Activated T-cell treated with anti-CD3 and anti-CD28 coated beads, Interleukin-2, amount 50 U/mL, for 1 hour (primary cell): ENCODE results near the gene LZTR1.
A peak's percentile ranks its signal among the peaks of the same experiment; 100 is the strongest.
"Not testable (repeated sequence)": the region's sequence is repeated elsewhere in the genome, so short reads cannot be mapped to it uniquely, and the experiment has no call there.

Experiments
- DNase-seq: peaks from one replicate; pipeline ENCODE4 v3.0.0-alpha.2; 2020

The LZTR1 gene

DNA sequence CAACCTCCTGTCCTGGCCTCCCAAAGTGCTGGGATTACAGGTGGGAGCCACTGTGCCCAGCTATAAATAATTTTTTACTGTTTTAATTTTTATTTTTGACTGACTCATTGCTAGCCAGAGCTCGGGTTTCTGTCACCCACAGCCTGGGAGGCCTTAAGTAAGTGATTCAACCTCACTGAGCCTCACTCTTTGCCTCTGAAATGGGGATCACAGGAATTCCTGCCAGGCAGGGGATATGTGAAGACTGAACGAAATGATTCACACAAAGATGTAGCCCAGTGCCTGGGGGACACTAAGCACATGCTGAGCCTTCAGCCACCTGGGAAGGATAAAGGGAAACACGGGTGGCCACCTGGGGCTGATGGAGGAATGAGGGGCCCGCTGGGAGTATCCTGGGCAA, 59.8 kb downstream of the LZTR1 start:
- DNase-seq: no peak

DNA sequence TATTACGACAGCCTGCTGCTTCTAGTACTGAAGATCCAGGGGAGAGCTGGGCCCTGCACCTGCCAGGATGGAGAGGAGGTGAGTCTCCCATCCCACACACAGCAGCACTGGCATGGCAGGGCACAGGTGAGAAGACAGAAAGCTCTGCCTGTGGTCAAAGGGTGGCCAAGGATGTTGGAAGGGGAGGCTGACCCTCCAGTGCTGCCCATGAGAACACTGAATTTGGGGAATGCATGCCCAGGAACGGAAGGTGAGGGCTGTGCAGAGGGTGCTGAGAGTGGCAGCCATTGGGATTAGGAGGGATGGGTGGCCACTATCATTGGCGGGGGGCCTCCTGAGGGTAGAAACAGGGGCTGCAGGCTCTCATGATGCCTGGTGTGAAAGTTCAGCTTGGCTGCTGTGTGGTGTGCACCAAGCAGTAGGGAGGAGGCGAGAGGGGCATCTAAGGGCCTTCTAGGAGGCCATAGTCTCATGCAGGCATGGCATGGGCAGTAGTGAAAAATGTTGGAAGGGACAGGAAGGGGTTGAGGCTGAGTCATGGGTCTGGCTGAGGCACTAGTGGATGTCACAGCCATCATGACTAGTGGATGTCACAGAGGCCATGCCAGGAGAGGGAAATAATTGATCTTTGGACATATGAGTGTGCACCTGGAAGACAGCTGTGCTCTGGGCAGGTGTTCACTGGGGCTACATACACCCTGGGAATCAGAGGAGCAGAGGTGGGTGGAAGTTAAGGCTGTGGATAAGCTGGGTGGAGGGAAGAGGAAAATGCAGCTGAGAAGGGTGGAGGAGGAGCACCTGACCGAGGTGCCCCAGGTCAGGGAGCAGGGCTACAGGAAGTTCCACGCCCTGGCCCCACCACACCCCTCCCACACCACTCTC, 61.1 kb downstream of the LZTR1 start:
- no peak for DNase-seq

DNA sequence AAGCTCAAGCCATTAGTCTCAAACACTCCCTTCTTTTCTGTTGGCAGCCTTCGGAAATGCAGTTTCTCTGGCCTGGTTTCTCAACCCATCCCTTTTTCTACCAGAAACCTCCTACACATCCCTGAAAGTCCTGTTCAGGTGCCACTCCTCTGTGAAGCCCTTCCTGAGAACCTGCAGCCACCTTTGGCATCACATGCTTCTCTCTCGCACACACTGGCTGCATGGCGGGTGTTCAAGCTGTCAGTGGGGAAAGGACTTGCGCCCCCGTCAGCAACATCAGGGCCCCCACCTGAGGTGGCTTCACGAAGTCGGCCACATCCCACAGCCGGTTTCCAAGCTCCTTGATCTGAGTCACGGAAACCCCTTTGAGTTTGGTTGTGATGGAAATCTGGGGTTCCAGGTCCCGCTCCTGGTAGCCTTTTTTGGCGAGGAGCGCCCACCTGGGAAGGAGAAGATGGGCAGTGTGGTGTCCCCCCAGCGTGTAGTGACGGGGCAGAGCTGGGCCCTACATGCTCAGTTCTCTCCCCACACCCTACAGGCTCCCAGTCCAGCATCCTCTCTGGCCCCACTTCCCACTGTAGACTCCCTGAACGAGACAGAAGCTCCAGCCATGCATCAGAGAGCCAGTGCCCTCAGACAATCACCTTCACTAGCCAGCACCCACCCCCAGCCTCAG, 61.9 kb downstream of the LZTR1 start:
- DNase-seq: no peak

DNA sequence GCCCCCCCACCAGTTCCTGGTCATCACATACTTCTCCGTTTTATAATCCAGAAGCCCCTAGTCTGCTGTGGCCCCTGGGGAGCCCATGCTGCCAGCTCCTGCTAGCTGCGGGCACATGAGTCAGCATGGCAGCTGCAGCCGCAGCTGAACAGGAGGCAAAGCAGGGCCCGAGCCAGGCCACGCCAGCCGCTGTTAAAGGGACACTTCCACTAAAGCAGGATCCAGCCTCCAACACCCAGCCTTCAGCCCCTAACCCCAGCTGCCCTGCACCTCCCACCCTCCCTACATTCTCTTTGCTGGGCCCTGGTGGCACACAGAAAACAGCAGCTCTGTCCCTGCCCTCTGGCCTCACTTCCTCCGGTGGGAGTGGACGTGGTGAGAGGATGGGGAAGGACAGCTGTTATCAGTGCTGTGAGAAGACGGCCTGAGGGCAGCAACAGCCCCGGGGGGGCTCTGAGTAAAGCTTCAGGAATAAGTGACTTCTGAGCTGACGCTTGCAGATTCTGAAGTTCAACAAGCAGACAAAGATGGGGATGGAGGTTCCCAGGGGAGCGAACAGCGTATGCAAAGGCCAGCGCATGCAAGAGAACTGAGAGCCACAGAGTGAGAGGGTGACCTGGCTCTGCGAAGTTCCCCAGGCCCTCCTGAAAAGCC, 63.0 kb downstream of the LZTR1 start:
- DNase-seq: no peak

DNA sequence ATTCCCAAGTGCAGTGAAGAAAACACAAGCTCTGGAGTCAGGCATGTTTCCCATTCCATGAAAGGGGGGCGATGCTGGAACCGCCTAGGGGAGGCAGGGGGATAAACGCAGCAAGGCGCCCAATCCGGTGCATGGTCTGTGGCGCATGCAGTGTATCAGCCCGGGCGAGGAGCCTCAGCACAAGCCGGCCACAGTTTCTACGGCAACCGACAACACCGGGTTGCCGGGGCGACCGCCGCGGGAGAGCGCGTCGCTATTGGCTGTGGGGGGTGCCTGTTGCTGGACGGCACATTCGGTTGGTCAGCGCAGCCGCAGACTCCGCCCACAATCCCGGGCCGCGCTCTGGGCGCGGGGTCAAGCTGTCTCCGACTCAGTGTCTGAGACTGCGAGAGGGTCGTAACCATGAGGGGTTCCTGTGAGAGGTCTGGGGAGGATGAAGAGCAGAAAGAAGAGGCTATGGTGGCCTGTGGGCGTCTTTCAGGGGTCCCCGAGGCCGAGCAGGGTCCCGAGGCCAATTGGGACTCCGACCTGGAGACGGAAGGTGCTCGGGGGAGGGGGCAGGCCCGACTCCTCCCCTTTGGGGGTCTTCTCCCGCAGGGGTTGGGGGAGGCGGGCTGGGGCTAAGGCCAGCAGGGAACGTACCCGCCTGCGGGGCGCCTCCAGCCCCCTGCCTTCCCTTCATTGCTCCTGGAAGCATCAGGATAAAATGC, 63.6 kb downstream of the LZTR1 start, which contains the start of gene LRRC74B:
LRRC74B (plus strand) TSS at position 362 of the 710 bp plus-strand sequence; CDS start at position 403, 41 bp downstream.
- peak; percentile 71 for DNase-seq

DNA sequence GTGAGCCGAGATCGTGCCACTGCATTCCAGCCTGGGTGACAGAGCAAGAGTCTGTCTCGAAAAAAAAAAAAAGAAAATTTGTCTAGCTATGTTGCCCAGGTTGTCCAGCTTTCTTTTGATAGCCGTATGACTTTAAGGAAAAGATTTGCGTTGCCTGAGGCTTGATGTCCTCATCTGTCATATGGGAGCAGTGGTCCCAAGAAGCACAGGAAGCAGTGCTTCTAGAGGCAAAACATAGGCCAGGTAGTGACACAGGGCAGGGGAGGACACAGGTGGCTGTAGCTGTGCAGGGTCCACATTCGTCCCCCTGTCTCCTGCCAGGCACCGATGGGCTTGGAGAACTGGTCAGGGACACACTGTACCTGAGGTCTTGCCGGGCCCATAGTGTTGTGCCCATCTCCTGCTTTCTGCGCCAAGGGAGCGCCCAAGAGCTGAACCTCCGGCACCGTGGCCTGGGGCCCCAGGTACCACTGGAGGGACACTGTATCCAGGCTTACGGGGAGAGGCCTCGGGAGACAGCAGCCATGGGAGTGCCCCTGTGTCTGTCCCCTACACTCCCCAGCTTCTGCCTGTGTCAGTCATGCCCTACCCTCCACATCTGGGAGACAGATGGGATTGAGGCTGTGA, 65.1 kb downstream of the LZTR1 start:
- DNase-seq: no peak

DNA sequence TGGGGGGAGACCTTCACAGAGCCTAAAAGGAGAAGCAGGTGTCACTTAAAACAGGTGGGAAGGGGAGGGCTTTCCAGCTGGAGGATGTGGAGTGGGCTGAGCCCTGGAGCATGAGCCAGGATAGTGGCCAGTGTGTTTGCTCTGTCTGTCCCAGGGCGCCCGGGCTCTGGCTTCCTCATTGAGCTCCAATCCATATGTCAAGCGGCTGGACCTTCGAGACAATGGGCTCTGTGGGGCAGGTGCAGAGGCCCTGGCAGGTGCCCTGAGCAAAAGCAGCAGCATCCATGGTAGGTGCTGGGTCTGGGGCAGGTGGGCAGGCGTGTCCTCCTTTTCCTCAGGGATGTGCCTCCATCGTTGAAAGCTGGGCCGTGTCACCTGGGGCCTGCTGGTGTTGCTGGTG, 65.6 kb downstream of the LZTR1 start:
- no peak for DNase-seq

DNA sequence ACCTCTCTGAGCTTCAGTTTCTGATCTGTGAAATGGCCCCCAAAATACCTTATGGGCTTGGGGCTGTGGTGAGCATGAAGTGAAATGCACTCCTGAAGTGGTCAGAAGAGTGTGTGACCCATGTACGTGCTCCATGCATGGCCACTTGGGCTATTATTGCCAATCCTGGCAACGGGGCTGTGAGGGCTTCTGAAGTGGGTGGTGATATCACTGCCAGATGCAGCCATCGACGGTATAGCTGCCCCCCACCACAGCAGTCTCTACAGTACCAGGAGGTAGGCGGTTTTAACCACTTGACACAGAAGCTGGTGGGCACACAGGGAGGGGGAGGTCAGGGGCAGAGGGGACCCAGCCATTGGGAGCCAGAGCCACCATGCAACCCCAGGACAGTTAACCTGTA, 66.4 kb downstream of the LZTR1 start:
- DNase-seq: not testable (repeated sequence)
